Stimulated activated CD8-positive, alpha-beta memory T cell treated with anti-CD3 and anti-CD28 coated beads, Interleukin-7, amount 100 ng/mL, for 48 hours (primary cell): ENCODE data around the gene SKA1.
"Not testable (repeated sequence)": the region's sequence is repeated elsewhere in the genome, so short reads cannot be mapped to it uniquely, and the experiment has no call there.

Source experiments
- DNase-seq, 2 donors: peaks; one replicate each; pipeline ENCODE4 v3.0.0-alpha.2; 2020; ENCODE audit warnings: low read depth in 1 of 2; ENCODE audit errors: extremely low read depth in 1 of 2

Gene SKA1

GRCh38 chr18:50428531-50429206 is 53.8 kb downstream of the SKA1 start:
- no peak for DNase-seq

GRCh38 chr18:50429207-50429948 is 54.5 kb downstream of the SKA1 start:
- no peak for DNase-seq

- no peak for DNase-seq
These were observed 58.1 kb downstream of the SKA1 start for GRCh38 chr18:50432915-50433314.

- not testable (repeated sequence) for DNase-seq
These were observed 61.9 kb downstream of the SKA1 start for GRCh38 chr18:50436742-50437141.

GRCh38 chr18:50439460-50440015 is 64.7 kb downstream of the SKA1 start:
- no peak for DNase-seq

- DNase-seq: no peak
These were observed 66.2 kb downstream of the SKA1 start for GRCh38 chr18:50441016-50441415.

GRCh38 chr18:50441501-50441900 is 66.7 kb downstream of the SKA1 start:
- no peak for DNase-seq
